ENCODE results near the gene TMIGD1.
A peak's percentile ranks its signal among the peaks of the same experiment; 100 is the strongest.

The TMIGD1 gene

GRCh38 chr17:30333503-30334360, at the start of gene TMIGD1:
Gene TMIGD1 (minus strand): TSS chr17:30334057. CDS start chr17:30332133, 1,924 bp downstream.
- no peak for FAIRE-seq

GRCh38 chr17:30382345-30382744, 48.5 kb upstream of the TMIGD1 start:
- FAIRE-seq (no peak), DNase-seq (ENCODE audit: insufficient read length, low spot score) (no peak)

More at GRCh38 chr17:30333503-30334360, at the start of gene TMIGD1:
- DNase-seq (ENCODE audit: insufficient read length, low spot score): no peak

- FAIRE-seq (no peak), DNase-seq (ENCODE audit: insufficient read length, low spot score) (no peak)
Observed at GRCh38 chr17:30381340-30381659, 47.4 kb upstream of the TMIGD1 start.

GRCh38 chr17:30380643-30381339, 46.9 kb upstream of the TMIGD1 start:
- DNase-seq (ENCODE audit: insufficient read length, low spot score) (no peak), FAIRE-seq (no peak)

- FAIRE-seq: no peak
- no peak for DNase-seq (ENCODE audit: insufficient read length, low spot score)
Observed at GRCh38 chr17:30379903-30380381, 46.1 kb upstream of the TMIGD1 start.

GRCh38 chr17:30379303-30379902, 45.5 kb upstream of the TMIGD1 start:
- no peak for FAIRE-seq
- DNase-seq (ENCODE audit: insufficient read length, low spot score): no peak

- FAIRE-seq (peak; percentile 95), DNase-seq (ENCODE audit: insufficient read length, low spot score) (peak; percentile 97)
Observed at GRCh38 chr17:30378825-30379302, 45.0 kb upstream of the TMIGD1 start, which contains the start of gene CPD. Gene CPD (plus strand): TSS chr17:30378927. CDS start chr17:30378981, 54 bp downstream.

- FAIRE-seq (no peak), DNase-seq (ENCODE audit: insufficient read length, low spot score) (no peak)
Observed at GRCh38 chr17:30378241-30378824, 44.5 kb upstream of the TMIGD1 start.

GRCh38 chr17:30377574-30378240, 43.9 kb upstream of the TMIGD1 start:
- FAIRE-seq: no peak
- DNase-seq (ENCODE audit: insufficient read length, low spot score): no peak

GRCh38 chr17:30376621-30377452, 43.0 kb upstream of the TMIGD1 start:
- no peak for DNase-seq (ENCODE audit: insufficient read length, low spot score)
- FAIRE-seq: no peak

GRCh38 chr17:30375661-30376060, 41.8 kb upstream of the TMIGD1 start:
- FAIRE-seq: no peak
- no peak for DNase-seq (ENCODE audit: insufficient read length, low spot score)

- FAIRE-seq (no peak), DNase-seq (ENCODE audit: insufficient read length, low spot score) (peak; percentile 56)
Observed at GRCh38 chr17:30372755-30373154, 38.9 kb upstream of the TMIGD1 start.

- FAIRE-seq (no peak), DNase-seq (ENCODE audit: insufficient read length, low spot score) (no peak)
Observed at GRCh38 chr17:30369995-30370394, 36.1 kb upstream of the TMIGD1 start.

- no peak for DNase-seq (ENCODE audit: insufficient read length, low spot score)
Observed at GRCh38 chr17:30368912-30369720, 35.3 kb upstream of the TMIGD1 start.

GRCh38 chr17:30366536-30366935, 32.7 kb upstream of the TMIGD1 start:
- no peak for DNase-seq (ENCODE audit: insufficient read length, low spot score)
- FAIRE-seq: no peak

More at GRCh38 chr17:30368912-30369720, 35.3 kb upstream of the TMIGD1 start:
- FAIRE-seq: no peak

GRCh38 chr17:30363715-30364202, 29.9 kb upstream of the TMIGD1 start:
- FAIRE-seq (no peak), DNase-seq (ENCODE audit: insufficient read length, low spot score) (no peak)

GRCh38 chr17:30361766-30362279, 28.0 kb upstream of the TMIGD1 start:
- FAIRE-seq (no peak), DNase-seq (ENCODE audit: insufficient read length, low spot score) (no peak)
